Karpas-422 (cell line): ENCODE measurements around the gene ABLIM2. TPM values are rescaled to one million over a fixed set of nuclear protein-coding genes. Genes with fewer than 3 reads are reported as not detected.

ENCODE experiments used
- DNase-seq: peaks from one replicate; pipeline ENCODE4 v3.0.0-alpha.2; 2015
- H2AFZ ChIP-seq: fragments of 200-600 bp; sonication (generic); 2 replicates; pipeline ENCODE4 v1.6.1; 2014; ENCODE audit warnings: antibody characterized with exemption, low read length, mixed read lengths
- H3K27ac ChIP-seq: fragments of 200-600 bp; sonication (generic); 2 replicates; pipeline ENCODE4 v1.5.1; 2014; ENCODE audit warnings: mild to moderate bottlenecking, low read length, moderate library complexity
- H3K27me3 ChIP-seq: fragments of 200-600 bp; sonication (generic); 2 replicates; pipeline ENCODE4 v1.6.1; 2014; ENCODE audit warnings: low read length, mixed read lengths
- H3K36me3 ChIP-seq: fragments of 200-600 bp; sonication (generic); 2 replicates; pipeline ENCODE4 v1.6.1; 2014; ENCODE audit warnings: low read length, mixed read lengths; ENCODE audit not compliant: insufficient read depth
- H3K4me1 ChIP-seq: fragments of 200-600 bp; sonication (generic); 2 replicates; pipeline ENCODE4 v1.6.1; 2014; ENCODE audit warnings: mild to moderate bottlenecking, low read length, mixed read lengths
- H3K4me2 ChIP-seq: fragments of 200-600 bp; sonication (generic); 2 replicates; pipeline ENCODE4 v1.6.1; 2014; ENCODE audit warnings: low read length, low read depth, mild to moderate bottlenecking; ENCODE audit not compliant: poor library complexity, severe bottlenecking
- H3K4me3 ChIP-seq: fragments of 200-600 bp; sonication (generic); 2 replicates; pipeline ENCODE4 v1.5.1; 2014; ENCODE audit warnings: mild to moderate bottlenecking, antibody characterized with exemption, low read length, mixed read lengths
- H3K79me2 ChIP-seq: fragments of 200-600 bp; sonication (generic); 2 replicates; pipeline ENCODE4 v1.6.1; 2014; ENCODE audit warnings: mild to moderate bottlenecking, low read length, mixed read lengths
- H3K9ac ChIP-seq: fragments of 200-600 bp; sonication (generic); 2 replicates; pipeline ENCODE4 v1.6.0; 2014; ENCODE audit warnings: low read length
- H3K9me2 ChIP-seq: fragments of 200-600 bp; sonication (generic), shearing (Covaris generic); replicated peaks from 2 replicates; pipeline ENCODE4 v1.6.0; 2014; ENCODE audit warnings: mild to moderate bottlenecking, low read length, moderate library complexity; ENCODE audit not compliant: insufficient read depth
- H3K9me3 ChIP-seq: fragments of 300-700, 200-600 bp; sonication (generic); 2 replicates; pipeline ENCODE4 v1.6.1; 2014; ENCODE audit warnings: low read length, mixed read lengths
- H4K20me1 ChIP-seq: fragments of 200-600 bp; sonication (generic); 2 replicates; pipeline ENCODE4 v1.6.1; 2014; ENCODE audit warnings: mild to moderate bottlenecking, antibody characterized with exemption, low read length, low read depth; ENCODE audit not compliant: insufficient read depth
- total RNA-seq: library from RNA; depleted of rRNA; stranded (reverse); fragments of >200 nt; shearing (Covaris generic); gene quantifications from 2 replicates; pipeline ENCODE4 v1.2.3, GENCODE V29; 2014; ENCODE audit warnings: low replicate concordance

The ABLIM2 gene
- total RNA-seq, 1 experiment from 2014 or later, result not detected

DNA sequence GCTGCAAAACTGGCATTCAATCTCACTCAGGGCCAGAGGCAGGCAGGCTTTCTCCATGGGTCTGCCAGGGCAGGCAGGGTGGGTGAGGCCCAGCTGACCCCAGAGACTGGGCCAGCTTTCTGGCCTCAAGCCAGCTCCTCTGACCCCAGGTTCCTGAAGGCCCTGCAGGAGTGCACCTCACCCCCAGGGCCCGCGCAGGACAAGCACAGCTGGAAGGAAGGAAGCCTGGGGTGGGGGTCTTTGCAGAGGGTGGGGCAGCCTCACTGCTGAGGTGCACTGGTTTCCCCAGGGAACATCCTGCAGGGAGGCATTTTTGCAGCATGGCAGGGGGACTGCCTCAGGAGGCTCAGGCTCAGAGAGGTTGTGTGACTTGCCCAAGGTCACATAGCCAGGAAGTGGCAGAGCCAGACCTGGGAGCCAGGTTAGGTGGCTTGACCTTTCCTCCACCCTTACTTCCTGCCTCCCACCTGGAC lies 187.4 kb downstream of the ABLIM2 start:
- H3K4me2 ChIP-seq, result no peak overlapping the region
- no peak for DNase-seq
- H3K4me1 ChIP-seq, result no peaks in the 10 kb centered on the region
- H3K27me3 ChIP-seq, result no peaks in the 10 kb centered on the region
- H3K9ac ChIP-seq, result no peak overlapping the region
- H4K20me1 ChIP-seq, result no peaks in the 10 kb centered on the region
- H2AFZ ChIP-seq, result no peak overlapping the region
- H3K79me2 ChIP-seq, result no peaks in the 10 kb centered on the region
- H3K36me3 ChIP-seq, result no peaks in the 10 kb centered on the region
- no peak overlapping the region for H3K4me3 ChIP-seq
- H3K9me3 ChIP-seq, result no peaks in the 10 kb centered on the region
- no peak overlapping the region for H3K27ac ChIP-seq
- H3K9me2 ChIP-seq, result no peaks in the 10 kb centered on the region

- DNase-seq, result no peak
- Histone ChIP-seq H2AFZ (no peak overlapping the region), H3K9me3 (no peaks in the 10 kb centered on the region), H3K27ac (no peak overlapping the region), H3K9ac (no peak overlapping the region), H3K4me2 (no peak overlapping the region), H3K4me1 (no peaks in the 10 kb centered on the region), H3K4me3 (no peak overlapping the region), H3K36me3 (no peaks in the 10 kb centered on the region), H3K79me2 (no peaks in the 10 kb centered on the region), H3K9me2 (no peaks in the 10 kb centered on the region), H3K27me3 (no peaks in the 10 kb centered on the region), H4K20me1 (no peaks in the 10 kb centered on the region)
Measured at GRCh38 chr4:7970361-7970946, 188.2 kb downstream of the ABLIM2 start.

GRCh38 chr4:7968262-7968896 lies 190.2 kb downstream of the ABLIM2 start:
- no peak overlapping the region for H3K4me2 ChIP-seq
- no peak overlapping the region for H3K4me3 ChIP-seq
- no peaks in the 10 kb centered on the region for H3K79me2 ChIP-seq
- no peak overlapping the region for H2AFZ ChIP-seq
- no peaks in the 10 kb centered on the region for H3K9me3 ChIP-seq
- no peaks in the 10 kb centered on the region for H3K36me3 ChIP-seq
- no peaks in the 10 kb centered on the region for H4K20me1 ChIP-seq
- H3K9me2 ChIP-seq, result no peaks in the 10 kb centered on the region
- no peak for DNase-seq
- no peak overlapping the region for H3K9ac ChIP-seq
- no peaks in the 10 kb centered on the region for H3K4me1 ChIP-seq
- no peaks in the 10 kb centered on the region for H3K27me3 ChIP-seq
- no peak overlapping the region for H3K27ac ChIP-seq

- Histone ChIP-seq H2AFZ (no peak overlapping the region), H3K9ac (no peak overlapping the region), H3K36me3 (no peaks in the 10 kb centered on the region), H3K9me3 (no peaks in the 10 kb centered on the region), H4K20me1 (no peaks in the 10 kb centered on the region), H3K4me2 (no peak overlapping the region), H3K4me3 (no peak overlapping the region), H3K79me2 (no peaks in the 10 kb centered on the region), H3K27me3 (no peaks in the 10 kb centered on the region), H3K9me2 (no peaks in the 10 kb centered on the region), H3K27ac (no peak overlapping the region), H3K4me1 (no peaks in the 10 kb centered on the region)
- DNase-seq, result no peak
Measured at GRCh38 chr4:7967501-7968261, 190.9 kb downstream of the ABLIM2 start.

DNA sequence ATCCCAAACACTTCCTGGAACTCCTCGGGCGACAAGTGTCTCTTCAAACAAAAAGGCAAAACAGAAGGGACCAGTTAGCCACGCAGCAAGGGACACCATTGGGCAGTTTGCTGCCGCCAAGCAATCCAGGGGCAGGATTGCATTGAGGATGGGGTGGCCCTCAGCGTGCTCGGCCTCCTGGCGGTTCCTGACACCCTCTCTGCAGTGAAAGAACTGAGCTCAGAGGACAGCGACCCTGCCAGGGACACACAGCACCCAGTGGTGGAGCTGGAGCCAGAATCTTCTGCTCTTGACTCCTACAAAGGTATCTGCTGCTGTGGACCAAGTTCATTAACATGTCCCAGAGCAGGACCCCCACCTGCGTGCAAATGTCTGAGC lies 191.6 kb downstream of the ABLIM2 start:
- H3K27me3 ChIP-seq, result no peaks in the 10 kb centered on the region
- H3K79me2 ChIP-seq, result no peaks in the 10 kb centered on the region
- no peak overlapping the region for H2AFZ ChIP-seq
- no peaks in the 10 kb centered on the region for H3K36me3 ChIP-seq
- no peak overlapping the region for H3K4me2 ChIP-seq
- no peaks in the 10 kb centered on the region for H3K9me3 ChIP-seq
- H3K4me3 ChIP-seq, result no peak overlapping the region
- H3K9ac ChIP-seq, result no peak overlapping the region
- DNase-seq, result no peak
- H4K20me1 ChIP-seq, result no peaks in the 10 kb centered on the region
- H3K9me2 ChIP-seq, result no peaks in the 10 kb centered on the region
- no peak overlapping the region for H3K27ac ChIP-seq
- H3K4me1 ChIP-seq, result no peaks in the 10 kb centered on the region

- Histone ChIP-seq H3K4me2 (no peak overlapping the region), H3K9ac (no peak overlapping the region), H3K4me3 (no peak overlapping the region), H3K27ac (no peak overlapping the region), H2AFZ (no peak overlapping the region), H3K9me3 (no peaks in the 10 kb centered on the region), H3K4me1 (no peaks in the 10 kb centered on the region), H3K79me2 (no peaks in the 10 kb centered on the region), H3K9me2 (no peaks in the 10 kb centered on the region), H3K36me3 (no peaks in the 10 kb centered on the region), H4K20me1 (no peaks in the 10 kb centered on the region), H3K27me3 (no peaks in the 10 kb centered on the region)
- no peak for DNase-seq
Measured at GRCh38 chr4:7966281-7967062, 192.1 kb downstream of the ABLIM2 start.

DNA sequence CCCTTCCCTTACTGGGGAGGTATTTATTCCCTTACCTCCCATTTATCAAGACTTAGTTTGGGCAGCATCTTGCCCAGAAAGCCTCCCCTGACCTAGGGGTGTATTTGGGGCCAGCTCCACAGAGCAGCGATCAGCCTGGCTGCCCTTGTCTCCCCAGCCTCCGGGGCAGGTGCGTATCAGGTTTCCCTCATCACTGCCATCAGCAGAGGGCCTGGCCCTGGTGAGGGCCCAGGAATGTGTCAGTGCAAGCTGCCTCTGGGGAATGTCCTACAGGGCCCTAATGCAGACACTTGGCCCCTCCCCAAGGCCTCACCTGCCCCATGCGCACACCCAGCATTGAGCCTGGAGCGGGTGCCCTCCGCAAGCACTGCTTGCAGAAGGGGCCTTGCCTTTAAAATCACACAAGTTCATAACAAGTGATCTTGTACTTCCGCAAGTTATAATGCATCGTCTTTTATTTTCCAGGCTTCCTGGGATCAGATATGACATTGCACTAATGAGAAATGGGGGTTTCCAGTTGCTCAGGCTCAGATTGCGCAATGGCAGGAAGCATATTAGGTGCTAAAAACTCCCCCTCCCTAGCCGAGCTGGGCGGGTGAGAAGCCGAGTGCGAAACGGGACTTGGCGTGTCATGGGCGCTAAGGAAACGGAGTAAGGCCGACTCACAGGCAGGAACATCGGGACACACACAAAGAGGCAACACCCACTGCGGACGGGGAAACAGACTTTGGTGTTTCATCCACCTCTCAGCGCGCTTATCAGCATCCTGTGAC lies 193.5 kb downstream of the ABLIM2 start:
- no peak overlapping the region for H2AFZ ChIP-seq
- DNase-seq, result no peak

More for the DNA sequence above, 193.5 kb downstream of the ABLIM2 start:
- Histone ChIP-seq H3K4me1 (peaks cover 6% of the 10 kb centered on the region), H3K9me3 (no peaks in the 10 kb centered on the region), H3K9ac (no peak overlapping the region), H3K79me2 (no peaks in the 10 kb centered on the region), H3K4me3 (no peak overlapping the region), H3K4me2 (no peak overlapping the region), H3K9me2 (no peaks in the 10 kb centered on the region), H3K36me3 (no peaks in the 10 kb centered on the region), H3K27ac (no peak overlapping the region), H3K27me3 (no peaks in the 10 kb centered on the region), H4K20me1 (no peaks in the 10 kb centered on the region)
